AG08396 (cell line): ENCODE data around the gene SERPIND1.

ENCODE experiments used
- DNase-seq: peaks from one replicate; pipeline ENCODE4 v3.0.0; 2012; ENCODE audit warnings: low spot score, mixed read lengths

Gene SERPIND1

GRCh38 chr22:20771918-20772625, 1.8 kb upstream of the SERPIND1 start:
- no peak for DNase-seq

- no peak for DNase-seq
Measured at GRCh38 chr22:20774882-20775281, 969 bp downstream of the SERPIND1 start.

- DNase-seq = no peak
Measured at GRCh38 chr22:20775342-20775895, 1.5 kb downstream of the SERPIND1 start.

GRCh38 chr22:20776624-20777405, 2.9 kb downstream of the SERPIND1 start:
- DNase-seq = no peak

GRCh38 chr22:20777420-20778177, 3.7 kb downstream of the SERPIND1 start:
- peak; percentile 56 for DNase-seq

- DNase-seq = no peak
Measured at GRCh38 chr22:20779014-20779817, 5.3 kb downstream of the SERPIND1 start.

- DNase-seq = no peak
Measured at GRCh38 chr22:20779818-20780158, 5.9 kb downstream of the SERPIND1 start.

- no peak for DNase-seq
Measured at GRCh38 chr22:20781272-20781990, 7.5 kb downstream of the SERPIND1 start.

GRCh38 chr22:20782083-20782482, 8.2 kb downstream of the SERPIND1 start:
- DNase-seq = no peak

GRCh38 chr22:20782596-20783299, 8.8 kb downstream of the SERPIND1 start:
- no peak for DNase-seq

GRCh38 chr22:20783300-20783673, 9.4 kb downstream of the SERPIND1 start:
- DNase-seq = no peak

GRCh38 chr22:20783844-20784723, 10.2 kb downstream of the SERPIND1 start:
- peak; percentile 64 for DNase-seq

- no peak for DNase-seq
Measured at GRCh38 chr22:20785415-20785814, 11.5 kb downstream of the SERPIND1 start.

- DNase-seq = no peak
Measured at GRCh38 chr22:20786048-20786447, 12.1 kb downstream of the SERPIND1 start.

- DNase-seq = no peak
Measured at GRCh38 chr22:20786536-20786979, 12.6 kb downstream of the SERPIND1 start.

- no peak for DNase-seq
Measured at GRCh38 chr22:20787223-20787622, 13.3 kb downstream of the SERPIND1 start.

GRCh38 chr22:20787746-20788626, 14.1 kb downstream of the SERPIND1 start:
- no peak for DNase-seq

GRCh38 chr22:20788627-20789344, 14.9 kb downstream of the SERPIND1 start:
- no peak for DNase-seq
